Measurements from ENCODE around the gene SLK. TPM values are rescaled to one million over a fixed set of nuclear protein-coding genes. Genes with fewer than 3 reads are reported as not detected.

The SLK gene
- total RNA-seq, 1 donor from 2014 or later, result 30.3 TPM

- Histone ChIP-seq H3K9ac (ENCODE audit: low read depth in 1 of 3, low read length in 3 of 3) (no peak overlapping the region), H3K4me3 (ENCODE audit: low read length in 3 of 3) (no peak overlapping the region), H3K27ac (ENCODE audit: low read depth, low read length) (no peak overlapping the region), H3K36me3 (ENCODE audit: control insufficient read depth in 3 of 3, insufficient read depth in 3 of 3, low read length in 3 of 3) (peaks cover 0 to 2% (median 0%) of the 10 kb centered on the region in 3 donors), H3K27me3 (ENCODE audit: control insufficient read depth in 3 of 3, insufficient read depth in 3 of 3, low read length in 3 of 3) (no peaks in the 10 kb centered on the region), H3K4me1 (ENCODE audit: control insufficient read depth in 3 of 3, insufficient read depth in 3 of 3, low read length in 3 of 3) (peaks cover 0 to 6% (median 0%) of the 10 kb centered on the region in 3 donors), H3K9me3 (ENCODE audit: control insufficient read depth in 3 of 3, low read length in 3 of 3) (no peaks in the 10 kb centered on the region)
These were observed 30.9 kb upstream of the SLK start for GRCh38 chr10:103936022-103936421.

DNA sequence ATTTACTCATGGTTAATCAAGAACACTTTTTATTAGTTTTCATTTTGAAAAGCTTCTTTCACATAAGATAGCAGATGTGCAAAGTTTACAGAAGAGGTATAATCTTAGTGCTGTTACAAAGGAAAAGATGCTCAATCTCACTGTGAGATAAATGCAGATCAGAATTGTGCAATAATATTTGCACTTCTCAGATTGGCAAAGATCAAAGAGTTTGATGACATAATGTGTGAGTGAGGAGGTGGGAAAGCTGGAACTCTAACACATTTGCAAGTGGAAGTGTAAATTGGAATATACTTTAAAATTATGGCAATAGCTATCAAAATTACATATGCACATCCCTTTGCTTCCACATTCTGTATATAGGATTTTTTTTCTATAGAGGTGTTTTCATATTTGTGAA is 27.4 kb upstream of the SLK start:
- Histone ChIP-seq H3K36me3 (ENCODE audit: control insufficient read depth in 3 of 3, insufficient read depth in 3 of 3, low read length in 3 of 3) (peaks cover 0 to 2% (median 0%) of the 10 kb centered on the region in 3 donors), H3K4me1 (ENCODE audit: control insufficient read depth in 3 of 3, insufficient read depth in 3 of 3, low read length in 3 of 3) (peaks cover 0 to 6% (median 0%) of the 10 kb centered on the region in 3 donors), H3K4me3 (ENCODE audit: low read length in 3 of 3) (no peak overlapping the region)

DNA sequence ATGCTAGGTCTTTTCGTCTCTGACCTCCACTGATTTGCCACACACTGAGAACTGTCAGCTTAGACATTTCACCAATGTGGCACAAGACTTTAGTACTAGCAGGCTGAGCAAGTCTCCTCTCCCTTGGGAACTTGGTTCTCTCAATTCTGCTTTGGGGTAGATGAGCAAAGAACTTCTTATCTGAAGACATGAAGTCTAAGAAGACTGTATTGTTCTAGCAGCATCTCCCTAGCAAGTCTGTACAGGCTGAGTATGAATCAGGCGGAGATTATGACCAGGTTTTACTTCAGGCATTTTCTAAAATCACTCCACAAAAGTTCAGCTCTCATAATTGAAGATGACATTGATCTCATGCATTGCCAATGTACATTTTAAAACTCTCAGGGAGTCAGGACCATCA is 25.1 kb upstream of the SLK start:
- Histone ChIP-seq H3K27ac (ENCODE audit: low read depth, low read length) (no peak overlapping the region), H3K4me1 (ENCODE audit: control insufficient read depth in 3 of 3, insufficient read depth in 3 of 3, low read length in 3 of 3) (no peaks in the 10 kb centered on the region), H3K9ac (ENCODE audit: low read depth in 1 of 3, low read length in 3 of 3) (no peak overlapping the region), H3K9me3 (ENCODE audit: control insufficient read depth in 3 of 3, low read length in 3 of 3) (no peaks in the 10 kb centered on the region), H3K4me3 (ENCODE audit: low read length in 3 of 3) (no peak overlapping the region), H3K27me3 (ENCODE audit: control insufficient read depth in 3 of 3, insufficient read depth in 3 of 3, low read length in 3 of 3) (no peaks in the 10 kb centered on the region), H3K36me3 (ENCODE audit: control insufficient read depth in 3 of 3, insufficient read depth in 3 of 3, low read length in 3 of 3) (no peaks in the 10 kb centered on the region)

More for the DNA sequence above, 27.4 kb upstream of the SLK start:
- Histone ChIP-seq H3K9me3 (ENCODE audit: control insufficient read depth in 3 of 3, low read length in 3 of 3) (no peaks in the 10 kb centered on the region), H3K27ac (ENCODE audit: low read depth, low read length) (no peak overlapping the region), H3K27me3 (ENCODE audit: control insufficient read depth in 3 of 3, insufficient read depth in 3 of 3, low read length in 3 of 3) (no peaks in the 10 kb centered on the region), H3K9ac (ENCODE audit: low read depth in 1 of 3, low read length in 3 of 3) (no peak overlapping the region)

DNA sequence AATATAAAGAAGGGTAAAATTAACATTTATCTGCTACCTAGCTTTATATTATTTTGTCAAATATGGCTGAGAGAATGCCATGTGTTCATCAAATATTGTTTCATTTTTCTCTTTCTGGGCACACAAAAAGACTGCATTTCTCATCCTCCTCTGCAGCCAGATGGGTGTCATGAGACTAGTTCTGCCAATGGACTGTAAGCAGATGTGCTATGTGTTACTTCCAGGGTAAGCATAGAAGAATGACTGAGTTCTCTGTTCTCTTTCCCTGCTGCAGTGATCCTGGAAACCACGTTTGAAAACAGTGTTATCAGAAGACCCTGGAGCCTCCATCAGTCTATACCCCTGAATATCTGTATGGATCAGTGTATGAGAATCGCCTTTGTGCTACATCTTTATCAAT is 24.1 kb upstream of the SLK start:
- no peaks in the 10 kb centered on the region for H3K4me1 ChIP-seq (ENCODE audit: control insufficient read depth in 3 of 3, insufficient read depth in 3 of 3, low read length in 3 of 3)
- no peak overlapping the region for H3K9ac ChIP-seq (ENCODE audit: low read depth in 1 of 3, low read length in 3 of 3)
- H3K27ac ChIP-seq (ENCODE audit: low read depth, low read length), result no peak overlapping the region
- H3K4me3 ChIP-seq (ENCODE audit: low read length in 3 of 3), result no peak overlapping the region
- H3K36me3 ChIP-seq (ENCODE audit: control insufficient read depth in 3 of 3, insufficient read depth in 3 of 3, low read length in 3 of 3), result no peaks in the 10 kb centered on the region
- H3K9me3 ChIP-seq (ENCODE audit: control insufficient read depth in 3 of 3, low read length in 3 of 3), result no peaks in the 10 kb centered on the region
- no peaks in the 10 kb centered on the region for H3K27me3 ChIP-seq (ENCODE audit: control insufficient read depth in 3 of 3, insufficient read depth in 3 of 3, low read length in 3 of 3)

DNA sequence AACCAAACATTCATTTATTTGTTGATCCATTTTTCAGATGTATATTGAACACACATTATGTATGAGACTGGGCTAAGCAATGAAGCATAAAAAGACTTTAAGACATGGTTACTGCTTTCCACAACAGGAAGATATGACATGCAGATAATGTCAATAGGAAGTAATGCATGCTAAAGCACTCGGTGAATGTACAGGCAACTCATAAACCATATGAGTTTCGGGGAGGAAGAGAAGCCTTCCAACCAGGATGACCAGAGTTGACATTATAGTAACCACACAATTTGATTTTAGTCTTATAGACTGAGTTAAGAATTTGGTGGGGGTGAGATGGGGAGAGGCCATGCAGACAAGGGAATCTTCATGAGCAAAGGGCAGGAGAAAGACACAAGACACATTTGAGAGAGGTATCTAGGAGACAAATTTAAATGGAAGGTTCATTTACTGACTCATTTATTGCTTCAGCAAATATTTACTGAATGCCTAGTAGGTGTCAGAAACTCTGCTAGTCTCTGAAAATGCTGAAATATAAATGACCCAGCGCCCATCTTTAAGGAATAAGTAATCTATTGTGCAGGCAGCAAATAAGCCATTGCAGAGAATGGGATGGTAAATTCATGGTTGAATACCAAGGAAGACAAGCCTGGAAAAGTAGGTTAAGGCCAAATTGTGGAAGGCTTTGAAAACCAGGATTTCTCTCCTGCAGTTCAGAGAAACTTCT is 19.0 kb upstream of the SLK start:
- H3K4me3 ChIP-seq (ENCODE audit: low read length in 3 of 3), result no peak overlapping the region
- no peaks in the 10 kb centered on the region for H3K27me3 ChIP-seq (ENCODE audit: control insufficient read depth in 3 of 3, insufficient read depth in 3 of 3, low read length in 3 of 3)
- no peaks in the 10 kb centered on the region for H3K36me3 ChIP-seq (ENCODE audit: control insufficient read depth in 3 of 3, insufficient read depth in 3 of 3, low read length in 3 of 3)
- H3K27ac ChIP-seq (ENCODE audit: low read depth, low read length), result no peak overlapping the region
- no peak overlapping the region for H3K9ac ChIP-seq (ENCODE audit: low read depth in 1 of 3, low read length in 3 of 3)
- no peaks in the 10 kb centered on the region for H3K9me3 ChIP-seq (ENCODE audit: control insufficient read depth in 3 of 3, low read length in 3 of 3)
- no peaks in the 10 kb centered on the region for H3K4me1 ChIP-seq (ENCODE audit: control insufficient read depth in 3 of 3, insufficient read depth in 3 of 3, low read length in 3 of 3)

- Histone ChIP-seq H3K9ac (ENCODE audit: low read depth in 1 of 3, low read length in 3 of 3) (no peak overlapping the region), H3K27ac (ENCODE audit: low read depth, low read length) (no peak overlapping the region), H3K4me1 (ENCODE audit: control insufficient read depth in 3 of 3, insufficient read depth in 3 of 3, low read length in 3 of 3) (no peaks in the 10 kb centered on the region), H3K9me3 (ENCODE audit: control insufficient read depth in 3 of 3, low read length in 3 of 3) (no peaks in the 10 kb centered on the region), H3K36me3 (ENCODE audit: control insufficient read depth in 3 of 3, insufficient read depth in 3 of 3, low read length in 3 of 3) (no peaks in the 10 kb centered on the region), H3K27me3 (ENCODE audit: control insufficient read depth in 3 of 3, insufficient read depth in 3 of 3, low read length in 3 of 3) (no peaks in the 10 kb centered on the region), H3K4me3 (ENCODE audit: low read length in 3 of 3) (no peak overlapping the region)
These were observed 17.2 kb upstream of the SLK start for GRCh38 chr10:103949728-103950127.

DNA sequence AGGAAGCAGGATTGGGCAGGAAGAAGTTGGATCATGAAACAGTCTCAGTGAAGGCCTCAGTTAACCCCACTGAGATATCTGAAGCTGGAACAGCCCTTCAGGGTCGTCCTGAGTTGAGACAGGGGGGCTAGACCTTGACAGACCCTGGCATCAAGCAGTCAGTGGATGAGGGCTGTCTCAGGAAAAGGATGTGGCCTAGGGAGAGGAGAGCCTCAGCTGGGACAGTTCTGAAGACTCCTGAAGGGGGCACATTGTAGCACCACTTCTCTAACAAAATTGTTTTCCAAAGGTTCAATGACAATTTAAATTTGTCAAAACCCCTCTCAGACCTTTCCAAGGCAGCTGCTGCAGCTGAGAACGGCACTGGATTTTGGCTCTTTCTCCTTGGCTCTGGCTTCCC is 15.8 kb upstream of the SLK start:
- Histone ChIP-seq H3K4me1 (ENCODE audit: control insufficient read depth in 3 of 3, insufficient read depth in 3 of 3, low read length in 3 of 3) (no peaks in the 10 kb centered on the region), H3K36me3 (ENCODE audit: control insufficient read depth in 3 of 3, insufficient read depth in 3 of 3, low read length in 3 of 3) (no peaks in the 10 kb centered on the region)

DNA sequence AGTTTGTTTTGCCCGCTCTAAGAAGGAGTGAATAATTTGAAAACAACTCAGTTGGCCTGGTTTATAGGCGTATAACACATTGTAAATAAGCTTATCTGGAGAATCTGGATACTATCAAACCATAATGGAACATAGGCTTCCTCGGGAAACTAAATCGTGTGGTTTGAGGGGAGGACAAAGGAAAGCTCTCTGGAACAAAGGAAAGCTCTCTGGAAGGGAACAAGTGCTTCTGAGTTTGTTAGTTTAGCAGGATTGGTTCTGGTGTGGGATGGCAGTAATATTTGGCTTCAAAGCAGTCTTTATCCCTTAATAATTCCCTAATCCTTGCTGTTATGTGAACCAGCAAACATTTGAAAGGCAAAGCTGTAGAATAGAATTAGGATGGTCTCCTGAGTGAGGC is 15.0 kb upstream of the SLK start:
- no peak overlapping the region for H3K27ac ChIP-seq (ENCODE audit: low read depth, low read length)

More for the DNA sequence above, 15.8 kb upstream of the SLK start:
- no peaks in the 10 kb centered on the region for H3K27me3 ChIP-seq (ENCODE audit: control insufficient read depth in 3 of 3, insufficient read depth in 3 of 3, low read length in 3 of 3)
- H3K4me3 ChIP-seq (ENCODE audit: low read length in 3 of 3), result no peak overlapping the region
- H3K9me3 ChIP-seq (ENCODE audit: control insufficient read depth in 3 of 3, low read length in 3 of 3), result no peaks in the 10 kb centered on the region
- H3K27ac ChIP-seq (ENCODE audit: low read depth, low read length), result no peak overlapping the region
- no peak overlapping the region for H3K9ac ChIP-seq (ENCODE audit: low read depth in 1 of 3, low read length in 3 of 3)

GRCh38 chr10:103954543-103954942 is 12.4 kb upstream of the SLK start:
- Histone ChIP-seq H3K9me3 (ENCODE audit: control insufficient read depth in 3 of 3, low read length in 3 of 3) (no peaks in the 10 kb centered on the region), H3K4me3 (ENCODE audit: low read length in 3 of 3) (no peak overlapping the region), H3K27me3 (ENCODE audit: control insufficient read depth in 3 of 3, insufficient read depth in 3 of 3, low read length in 3 of 3) (no peaks in the 10 kb centered on the region)

More for the DNA sequence above, 15.0 kb upstream of the SLK start:
- H3K9me3 ChIP-seq (ENCODE audit: control insufficient read depth in 3 of 3, low read length in 3 of 3), result no peaks in the 10 kb centered on the region
- H3K4me3 ChIP-seq (ENCODE audit: low read length in 3 of 3), result no peak overlapping the region
- no peaks in the 10 kb centered on the region for H3K4me1 ChIP-seq (ENCODE audit: control insufficient read depth in 3 of 3, insufficient read depth in 3 of 3, low read length in 3 of 3)
- H3K27me3 ChIP-seq (ENCODE audit: control insufficient read depth in 3 of 3, insufficient read depth in 3 of 3, low read length in 3 of 3), result no peaks in the 10 kb centered on the region
- no peaks in the 10 kb centered on the region for H3K36me3 ChIP-seq (ENCODE audit: control insufficient read depth in 3 of 3, insufficient read depth in 3 of 3, low read length in 3 of 3)
- H3K9ac ChIP-seq (ENCODE audit: low read depth in 1 of 3, low read length in 3 of 3), result no peak overlapping the region

DNA sequence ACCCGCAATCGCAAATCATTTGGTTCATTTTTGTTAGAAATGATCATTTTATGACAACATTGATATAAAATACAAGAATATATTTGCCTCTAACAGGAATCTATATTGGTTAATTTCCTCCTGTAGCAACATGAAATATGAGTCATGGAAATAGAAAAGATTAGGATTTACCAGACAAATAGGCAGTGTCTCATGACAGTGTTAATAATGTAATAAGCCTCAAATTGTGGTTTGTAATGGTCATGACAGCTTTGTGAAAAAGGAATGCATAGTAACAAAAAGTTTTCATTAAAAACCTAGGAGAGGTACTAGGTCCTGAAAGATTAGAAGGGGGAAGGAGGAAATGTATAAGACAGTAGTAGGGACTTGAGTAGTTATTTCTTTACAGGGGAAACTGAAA is 7.9 kb upstream of the SLK start:
- H3K27ac ChIP-seq (ENCODE audit: low read depth, low read length), result no peak overlapping the region
- H3K9me3 ChIP-seq (ENCODE audit: control insufficient read depth in 3 of 3, low read length in 3 of 3), result no peaks in the 10 kb centered on the region
- no peaks in the 10 kb centered on the region for H3K4me1 ChIP-seq (ENCODE audit: control insufficient read depth in 3 of 3, insufficient read depth in 3 of 3, low read length in 3 of 3)
- no peaks in the 10 kb centered on the region for H3K36me3 ChIP-seq (ENCODE audit: control insufficient read depth in 3 of 3, insufficient read depth in 3 of 3, low read length in 3 of 3)
- no peak overlapping the region for H3K4me3 ChIP-seq (ENCODE audit: low read length in 3 of 3)
- no peaks in the 10 kb centered on the region for H3K27me3 ChIP-seq (ENCODE audit: control insufficient read depth in 3 of 3, insufficient read depth in 3 of 3, low read length in 3 of 3)
- H3K9ac ChIP-seq (ENCODE audit: low read depth in 1 of 3, low read length in 3 of 3), result no peak overlapping the region

More at GRCh38 chr10:103954543-103954942, 12.4 kb upstream of the SLK start:
- Histone ChIP-seq H3K27ac (ENCODE audit: low read depth, low read length) (no peak overlapping the region), H3K4me1 (ENCODE audit: control insufficient read depth in 3 of 3, insufficient read depth in 3 of 3, low read length in 3 of 3) (no peaks in the 10 kb centered on the region), H3K9ac (ENCODE audit: low read depth in 1 of 3, low read length in 3 of 3) (no peak overlapping the region), H3K36me3 (ENCODE audit: control insufficient read depth in 3 of 3, insufficient read depth in 3 of 3, low read length in 3 of 3) (no peaks in the 10 kb centered on the region)
